Astrocyte of the cerebellum (primary cell): ENCODE results near the gene C12orf57.

Experiments
- DNase-seq: peaks from one replicate; pipeline ENCODE4 v3.0.0-alpha.2; 2011; ENCODE audit warnings: low read depth
- H3K4me3 ChIP-seq: 2 replicates; pipeline ENCODE4 v1.5.1; 2011; ENCODE audit warnings: mild to moderate bottlenecking, low read depth, low read length, moderate library complexity
- CTCF ChIP-seq: IDR thresholded peaks from 2 replicates; pipeline ENCODE4 v1.5.1; 2012; ENCODE audit warnings: low read length, low read depth, moderate library complexity, mild to moderate bottlenecking; ENCODE audit errors: missing control alignments
- in situ Hi-C: cut with HindIII; loops from 2 replicates; pipeline ENCODE4 v1.10.0; 2017; ENCODE audit warnings: low sequenced_read_pairs

C12orf57 gene

DNA sequence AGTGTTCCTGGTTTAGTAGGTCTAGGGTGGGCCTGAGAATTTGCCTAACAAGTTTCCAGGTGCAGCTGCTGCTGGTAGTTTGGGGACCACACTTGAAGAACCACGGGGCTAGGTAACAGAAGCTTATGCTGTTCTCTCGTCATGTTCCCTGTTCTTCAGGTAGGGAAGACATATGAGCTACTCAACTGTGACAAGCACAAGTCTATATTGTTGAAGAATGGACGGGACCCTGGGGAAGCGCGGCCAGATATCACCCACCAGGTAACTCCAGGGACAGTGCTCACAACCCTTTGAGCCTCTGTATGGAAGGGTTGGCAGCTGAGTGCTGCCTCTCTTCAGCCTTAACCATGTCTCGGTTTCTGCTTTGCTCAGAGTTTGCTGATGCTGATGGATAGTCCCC, 30.4 kb downstream of the C12orf57 start:
- no peak for TF ChIP-seq CTCF
- DNase-seq: no peak
- in situ Hi-C loops: no loop called here
- no peak overlapping the region for H3K4me3 ChIP-seq

DNA sequence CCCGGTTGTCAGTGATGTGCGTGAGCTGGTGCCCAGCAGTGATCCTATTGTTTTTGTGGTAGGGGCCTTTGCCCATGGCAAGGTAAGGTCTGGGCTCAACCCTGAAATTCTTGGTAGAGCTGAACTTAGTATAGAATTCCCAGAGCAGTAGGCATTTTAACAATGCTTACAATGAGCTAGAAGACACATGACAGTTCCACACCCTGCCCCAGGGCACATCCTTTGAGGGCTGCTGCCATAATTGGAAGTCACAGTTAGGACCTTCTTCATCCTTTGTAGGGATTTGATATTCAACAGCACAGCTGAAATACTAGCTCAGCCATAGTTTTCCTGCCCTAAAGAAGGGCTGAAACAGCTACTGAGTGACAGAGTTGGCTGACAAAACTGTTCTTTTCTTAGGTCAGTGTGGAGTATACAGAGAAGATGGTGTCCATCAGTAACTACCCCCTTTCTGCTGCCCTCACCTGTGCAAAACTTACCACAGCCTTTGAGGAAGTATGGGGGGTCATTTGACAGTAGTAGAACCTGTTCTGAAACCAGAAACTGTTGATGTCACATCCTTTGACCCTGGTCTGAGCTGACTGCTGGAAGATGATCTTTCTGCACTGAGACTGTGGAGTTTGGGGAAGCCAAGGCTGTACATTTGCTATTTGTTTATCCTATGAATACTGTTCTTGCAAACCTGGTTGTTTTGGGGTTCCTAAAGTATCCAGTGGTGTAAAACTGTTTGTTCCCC, 31.6 kb downstream of the C12orf57 start:
- no peak for DNase-seq
- in situ Hi-C loops: no loop called here
- H3K4me3 ChIP-seq: no peak overlapping the region
- no peak for TF ChIP-seq CTCF

DNA sequence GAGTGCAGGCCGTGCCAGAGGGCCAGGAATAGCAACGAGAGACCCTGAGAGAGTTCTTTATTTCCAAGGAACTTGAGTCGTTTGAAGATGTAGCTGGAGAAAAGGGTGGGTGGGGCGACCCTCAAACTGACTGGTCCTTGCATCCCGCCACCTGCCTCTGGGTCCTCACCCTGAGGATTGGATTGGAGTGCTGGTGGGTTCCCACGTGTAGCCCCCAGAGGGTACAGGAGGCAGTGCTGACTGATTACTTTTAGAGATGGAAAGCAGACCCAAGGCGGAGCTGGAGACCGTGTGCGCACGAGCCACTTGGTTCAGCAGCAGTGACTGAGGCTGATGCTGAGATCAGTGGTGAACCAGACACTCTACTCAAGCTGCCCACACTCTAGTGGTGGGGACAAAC, 33.8 kb downstream of the C12orf57 start:
- no peak for TF ChIP-seq CTCF
- no peak overlapping the region for H3K4me3 ChIP-seq
- in situ Hi-C loops: no loop called here
- DNase-seq: no peak

- TF ChIP-seq CTCF: no peak
- H3K4me3 ChIP-seq: no peak overlapping the region
- in situ Hi-C loops: no loop called here
- DNase-seq: no peak
Observed at GRCh38 chr12:6978188-6978587, 34.4 kb downstream of the C12orf57 start.

DNA sequence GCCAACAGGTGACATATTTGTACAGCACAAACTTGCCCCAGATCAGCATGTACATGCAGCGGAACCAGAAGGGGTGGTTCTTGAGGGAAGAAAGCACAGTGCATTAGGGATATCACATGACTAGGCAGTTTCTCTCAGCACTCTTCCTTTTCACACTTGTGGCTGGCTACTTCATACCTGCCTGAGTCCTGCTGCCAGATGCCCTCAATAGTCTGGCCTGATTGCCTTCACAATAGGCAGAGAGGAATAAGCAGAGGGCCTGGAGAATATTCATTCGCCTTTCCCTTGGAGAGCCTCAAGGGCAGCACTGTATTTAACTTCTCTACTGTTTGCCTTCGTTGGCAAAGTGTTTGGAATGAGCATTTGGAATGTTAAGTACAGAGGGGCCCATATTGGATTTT, 34.8 kb downstream of the C12orf57 start:
- no peak for TF ChIP-seq CTCF
- DNase-seq: no peak
- in situ Hi-C loops: no loop called here
- H3K4me3 ChIP-seq: no peak overlapping the region

DNA sequence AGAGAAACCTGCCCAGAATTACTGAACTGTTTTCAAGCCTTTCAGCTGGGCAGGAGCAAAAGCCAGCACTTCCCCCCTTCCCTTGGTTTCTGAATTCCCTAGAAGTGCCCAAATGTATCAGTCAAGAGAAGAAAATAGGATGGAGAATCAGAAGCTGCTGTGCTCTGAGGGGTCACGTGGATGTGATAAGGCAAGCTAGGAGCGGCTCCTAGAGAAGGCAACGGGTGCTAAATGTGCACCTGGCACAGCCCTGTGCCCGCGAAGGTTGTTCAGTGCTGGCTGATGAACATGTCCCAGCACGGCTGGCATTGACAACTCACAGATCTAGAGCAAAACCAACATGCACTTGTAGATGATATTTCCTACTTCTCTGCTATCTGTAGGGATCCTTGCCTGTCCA, 35.2 kb downstream of the C12orf57 start:
- no peak for DNase-seq
- H3K4me3 ChIP-seq: no peak overlapping the region
- in situ Hi-C loops: no loop called here
- TF ChIP-seq CTCF: no peak

DNA sequence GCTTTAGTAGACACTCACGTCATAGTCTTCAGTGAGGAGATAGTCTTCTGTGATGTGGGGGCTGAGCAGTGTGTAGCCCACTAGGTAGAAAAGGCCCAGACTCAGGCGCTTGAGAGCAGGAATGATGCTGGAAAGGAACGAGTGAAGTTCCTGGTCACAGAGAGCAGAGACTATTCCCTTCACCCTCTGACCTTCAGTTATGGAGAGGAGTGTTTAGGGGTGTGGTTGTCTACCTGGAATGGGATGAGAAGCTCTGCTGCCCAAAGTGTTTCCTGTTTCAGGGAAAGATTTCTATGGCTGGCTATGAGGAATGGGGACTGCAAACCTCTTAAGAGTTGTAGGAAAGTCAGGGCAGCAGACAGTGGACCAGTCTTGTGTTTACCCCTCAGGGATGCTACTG, 35.6 kb downstream of the C12orf57 start:
- no peak overlapping the region for H3K4me3 ChIP-seq
- in situ Hi-C loops: no loop called here
- no peak for DNase-seq
- TF ChIP-seq CTCF: no peak
